HuH-7.5 (cell line): ENCODE measurements around the gene GPATCH1.
A peak's percentile ranks its signal among the peaks of the same experiment; 100 is the strongest.
"Not testable (repeated sequence)": the region's sequence is repeated elsewhere in the genome, so short reads cannot be mapped to it uniquely, and the experiment has no call there.

Source experiments
- DNase-seq: peaks from one replicate; pipeline ENCODE4 v3.0.0; 2011; ENCODE audit warnings: low spot score

The GPATCH1 gene

GRCh38 chr19:33117501-33117900 lies 36.5 kb downstream of the GPATCH1 start:
- no peak for DNase-seq

- DNase-seq, result no peak
These were observed 37.7 kb downstream of the GPATCH1 start for GRCh38 chr19:33118643-33119042.

GRCh38 chr19:33124207-33125098 lies 43.5 kb downstream of the GPATCH1 start:
- DNase-seq, result no peak

GRCh38 chr19:33125929-33126388 lies 45.0 kb downstream of the GPATCH1 start:
- DNase-seq, result peak; percentile 77

- DNase-seq, result not testable (repeated sequence)
These were observed 45.7 kb downstream of the GPATCH1 start for GRCh38 chr19:33126712-33127111.

- no peak for DNase-seq
These were observed 48.9 kb downstream of the GPATCH1 start for GRCh38 chr19:33129901-33130300.

- no peak for DNase-seq
These were observed 49.5 kb downstream of the GPATCH1 start for GRCh38 chr19:33130433-33130832.

GRCh38 chr19:33132021-33132420 lies 51.0 kb downstream of the GPATCH1 start, which contains the start of gene WDR88:
WDR88 (plus strand) TSS chr19:33132114; CDS start chr19:33132170, 56 bp downstream.
- no peak for DNase-seq

- peak; percentile 72 for DNase-seq
These were observed 51.4 kb downstream of the GPATCH1 start for GRCh38 chr19:33132425-33132824.

- peak; percentile 71 for DNase-seq
These were observed 52.6 kb downstream of the GPATCH1 start for GRCh38 chr19:33133438-33134031.

GRCh38 chr19:33134571-33135041 lies 53.6 kb downstream of the GPATCH1 start:
- peak; percentile 35 for DNase-seq

GRCh38 chr19:33139165-33139564 lies 58.2 kb downstream of the GPATCH1 start:
- no peak for DNase-seq

GRCh38 chr19:33143897-33144405 lies 63.0 kb downstream of the GPATCH1 start:
- peak; percentile 80 for DNase-seq

GRCh38 chr19:33146209-33146608 lies 65.2 kb downstream of the GPATCH1 start:
- no peak for DNase-seq

GRCh38 chr19:33147538-33147937 lies 66.6 kb downstream of the GPATCH1 start:
- DNase-seq, result no peak

- DNase-seq, result no peak
These were observed 70.0 kb downstream of the GPATCH1 start for GRCh38 chr19:33150852-33151518.

- DNase-seq, result no peak
These were observed 71.2 kb downstream of the GPATCH1 start for GRCh38 chr19:33152176-33152575.

- DNase-seq, result not testable (repeated sequence)
These were observed 71.6 kb downstream of the GPATCH1 start for GRCh38 chr19:33152625-33153024.

- not testable (repeated sequence) for DNase-seq
These were observed 73.3 kb downstream of the GPATCH1 start for GRCh38 chr19:33154313-33154712.

- DNase-seq, result no peak
These were observed 75.4 kb downstream of the GPATCH1 start for GRCh38 chr19:33156334-33156733.

- no peak for DNase-seq
These were observed 76.9 kb downstream of the GPATCH1 start for GRCh38 chr19:33157906-33158305.

GRCh38 chr19:33158365-33158764 lies 77.4 kb downstream of the GPATCH1 start:
- DNase-seq, result no peak
